Measurements from ENCODE around the gene ACKR3.

Gene ACKR3

DNA sequence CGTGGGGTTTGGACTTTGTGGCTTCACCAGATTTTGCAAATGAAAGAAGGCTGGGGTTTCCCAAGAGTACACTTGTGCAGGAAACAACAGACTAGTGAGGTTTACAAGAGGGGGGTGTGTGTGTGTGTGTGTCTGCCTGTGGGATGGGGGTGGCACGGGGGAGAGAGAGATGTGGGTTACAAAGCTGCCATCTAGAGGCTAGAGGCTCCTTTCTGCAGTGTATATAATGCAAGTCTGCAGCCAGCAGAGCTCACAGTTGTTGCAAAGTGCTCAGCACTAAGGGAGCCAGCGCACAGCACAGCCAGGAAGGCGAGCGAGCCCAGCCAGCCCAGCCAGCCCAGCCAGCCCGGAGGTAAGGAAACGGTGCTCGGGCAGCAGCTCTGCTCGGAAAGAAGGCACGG lies at the start of gene ACKR3:
Gene ACKR3, plus strand, starts transcription at position 253 of the 401 bp plus-strand sequence. CDS start 10,641 bp downstream, outside the sequence.
- TF ChIP-seq POLR2AphosphoS5 (IDR thresholded peaks at IDR 0.05; ENCODE audit: borderline replicate concordance, low read depth, low read length), result no peak
- no peak for TF ChIP-seq FOXP2 (optimal IDR thresholded peaks at IDR 0.05; ENCODE audit: control extremely low read depth, extremely low read length, insufficient read depth)
- no peak for TF ChIP-seq EZH2 (IDR thresholded peaks at IDR 0.05)
- H3K9me3 ChIP-seq (ENCODE audit: low read depth, low read length), result no peaks in the 10 kb centered on the region
- no peak for DNase-seq (ENCODE audit: low read depth, low spot score)
- H3K27ac ChIP-seq, result no peak within 1 kb of the TSS
- peak within 1 kb of the TSS; percentile 68 for H3K4me3 ChIP-seq
- H3K36me3 ChIP-seq (ENCODE audit: insufficient read depth, low read length), result no peaks in the 10 kb centered on the region
- no peak within 1 kb of the TSS for H3K9ac ChIP-seq (ENCODE audit: insufficient read length)

DNA sequence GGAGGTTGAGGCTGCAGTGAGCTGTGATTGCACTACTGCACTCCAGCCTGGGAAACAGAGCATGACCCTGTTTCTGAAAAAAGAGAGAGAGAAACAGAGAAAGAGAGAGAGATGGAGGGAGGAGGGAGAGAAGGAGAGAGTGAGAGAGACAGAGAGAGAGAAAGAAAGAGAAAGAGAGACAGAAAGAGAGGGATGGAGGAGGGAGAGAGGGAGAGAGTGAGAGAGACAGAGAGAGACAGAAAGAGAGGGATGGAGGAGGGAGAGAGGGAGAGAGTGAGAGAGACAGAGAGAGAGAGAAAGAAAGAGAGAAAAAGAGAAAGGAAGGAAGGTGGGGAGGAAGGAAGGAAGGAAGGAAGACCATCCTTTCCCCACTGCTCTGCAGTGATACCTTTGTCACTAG lies 48.1 kb upstream of the ACKR3 start:
- Histone ChIP-seq H3K9ac (ENCODE audit: insufficient read length) (no peak overlapping the region), H3K27ac (no peak overlapping the region), H3K4me3 (no peak overlapping the region), H3K36me3 (ENCODE audit: insufficient read depth, low read length) (no peaks in the 10 kb centered on the region), H3K9me3 (ENCODE audit: low read depth, low read length) (no peaks in the 10 kb centered on the region)
- no peak for DNase-seq (ENCODE audit: low read depth, low spot score)
- TF ChIP-seq EZH2 (IDR thresholded peaks at IDR 0.05), result no peak
- no peak for TF ChIP-seq POLR2AphosphoS5 (IDR thresholded peaks at IDR 0.05; ENCODE audit: borderline replicate concordance, low read depth, low read length)
- no peak for TF ChIP-seq FOXP2 (optimal IDR thresholded peaks at IDR 0.05; ENCODE audit: control extremely low read depth, extremely low read length, insufficient read depth)

DNA sequence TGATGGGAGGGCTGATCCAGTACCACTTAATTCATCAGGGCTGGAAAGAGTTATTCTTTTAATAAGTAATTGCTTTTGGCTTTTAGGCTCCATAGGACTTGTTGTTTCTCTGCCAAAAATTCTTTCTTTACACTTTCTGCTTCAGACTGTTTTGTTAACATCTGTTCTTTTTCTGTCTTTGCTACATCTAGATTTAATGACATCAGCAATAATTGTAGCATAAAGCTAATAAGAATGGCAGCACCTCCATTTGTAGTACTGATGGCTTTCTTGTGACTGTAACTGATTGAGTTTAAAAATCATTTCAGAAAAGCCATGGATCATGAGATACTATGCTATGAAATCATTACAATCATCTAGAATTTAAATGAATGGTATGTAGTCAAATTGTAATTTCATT lies 46.4 kb upstream of the ACKR3 start:
- H3K9ac ChIP-seq (ENCODE audit: insufficient read length), result no peak overlapping the region
- no peak overlapping the region for H3K27ac ChIP-seq
- no peak for DNase-seq (ENCODE audit: low read depth, low spot score)
- H3K9me3 ChIP-seq (ENCODE audit: low read depth, low read length), result no peaks in the 10 kb centered on the region
- H3K36me3 ChIP-seq (ENCODE audit: insufficient read depth, low read length), result no peaks in the 10 kb centered on the region
- no peak overlapping the region for H3K4me3 ChIP-seq
- TF ChIP-seq EZH2 (IDR thresholded peaks at IDR 0.05) (no peak), FOXP2 (optimal IDR thresholded peaks at IDR 0.05; ENCODE audit: control extremely low read depth, extremely low read length, insufficient read depth) (no peak), POLR2AphosphoS5 (IDR thresholded peaks at IDR 0.05; ENCODE audit: borderline replicate concordance, low read depth, low read length) (no peak)

DNA sequence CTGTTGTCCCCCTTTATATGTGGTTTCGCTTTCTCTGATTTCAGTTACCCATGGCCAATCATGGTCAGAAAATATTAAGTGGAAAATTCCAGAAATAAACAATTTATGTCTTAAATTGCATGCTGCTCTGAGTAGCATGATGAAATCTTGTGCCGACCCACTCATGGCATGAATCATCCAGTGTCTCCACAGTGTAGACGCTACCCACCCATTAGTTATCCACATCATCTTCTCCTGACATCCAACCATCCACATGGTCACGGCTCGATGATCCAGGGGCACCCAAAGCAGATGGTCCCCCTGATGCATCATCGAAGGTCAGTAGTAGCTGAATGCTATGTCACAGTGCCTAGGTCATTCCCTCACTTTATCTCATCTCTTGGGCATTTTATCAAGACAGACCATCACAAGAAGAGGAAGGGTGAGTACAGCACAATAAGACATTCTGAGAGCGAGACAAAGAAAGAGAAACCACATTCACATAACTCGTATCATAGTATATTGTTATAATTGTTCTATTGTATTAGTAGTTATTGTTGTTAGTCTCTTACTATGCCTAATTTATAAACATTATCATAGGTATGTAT lies 44.1 kb upstream of the ACKR3 start:
- no peak for TF ChIP-seq FOXP2 (optimal IDR thresholded peaks at IDR 0.05; ENCODE audit: control extremely low read depth, extremely low read length, insufficient read depth)
- TF ChIP-seq POLR2AphosphoS5 (IDR thresholded peaks at IDR 0.05; ENCODE audit: borderline replicate concordance, low read depth, low read length), result no peak
- no peak for TF ChIP-seq EZH2 (IDR thresholded peaks at IDR 0.05)
- DNase-seq (ENCODE audit: low read depth, low spot score), result no peak
- Histone ChIP-seq H3K4me3 (no peak overlapping the region), H3K9ac (ENCODE audit: insufficient read length) (no peak overlapping the region), H3K27ac (no peak overlapping the region), H3K9me3 (ENCODE audit: low read depth, low read length) (no peaks in the 10 kb centered on the region), H3K36me3 (ENCODE audit: insufficient read depth, low read length) (no peaks in the 10 kb centered on the region)

DNA sequence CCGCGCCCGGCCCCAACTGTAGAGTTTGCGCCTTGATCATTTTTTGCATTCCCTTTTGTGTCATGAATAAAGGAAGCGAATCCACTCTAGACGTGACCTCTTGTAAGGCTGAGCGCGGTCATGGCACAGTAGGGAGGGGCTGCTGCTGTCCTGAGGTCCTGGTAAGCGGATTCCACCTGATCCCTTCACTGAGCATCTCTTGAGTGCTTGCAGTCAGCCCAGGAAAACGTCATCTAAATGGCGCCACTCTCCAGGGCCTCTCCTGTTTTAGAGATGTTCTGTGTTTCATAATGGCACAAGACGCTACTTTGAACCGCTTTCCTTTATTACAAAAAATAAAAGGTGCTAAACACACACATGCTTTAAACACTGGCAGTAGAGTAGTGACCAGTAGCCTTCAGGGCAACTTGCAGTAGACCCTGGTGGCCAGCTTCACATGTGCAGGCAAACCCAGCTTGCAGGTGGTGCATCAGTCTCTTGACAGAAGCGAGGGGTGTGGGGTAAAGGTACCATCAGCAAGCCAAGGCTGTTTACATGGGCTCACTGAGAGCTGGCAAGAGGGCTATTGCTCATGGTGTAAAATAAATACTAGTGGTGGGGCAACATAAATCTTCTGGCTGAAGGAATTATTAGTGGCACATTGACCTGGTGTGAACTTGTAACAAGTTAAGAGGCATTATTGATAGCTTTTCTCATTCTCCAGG lies 43.0 kb upstream of the ACKR3 start:
- H3K27ac ChIP-seq, result no peak overlapping the region
- DNase-seq (ENCODE audit: low read depth, low spot score), result no peak
- TF ChIP-seq EZH2 (IDR thresholded peaks at IDR 0.05) (no peak), POLR2AphosphoS5 (IDR thresholded peaks at IDR 0.05; ENCODE audit: borderline replicate concordance, low read depth, low read length) (no peak), FOXP2 (optimal IDR thresholded peaks at IDR 0.05; ENCODE audit: control extremely low read depth, extremely low read length, insufficient read depth) (no peak)
- H3K36me3 ChIP-seq (ENCODE audit: insufficient read depth, low read length), result no peaks in the 10 kb centered on the region
- H3K9ac ChIP-seq (ENCODE audit: insufficient read length), result no peak overlapping the region
- no peak overlapping the region for H3K4me3 ChIP-seq
- no peaks in the 10 kb centered on the region for H3K9me3 ChIP-seq (ENCODE audit: low read depth, low read length)

DNA sequence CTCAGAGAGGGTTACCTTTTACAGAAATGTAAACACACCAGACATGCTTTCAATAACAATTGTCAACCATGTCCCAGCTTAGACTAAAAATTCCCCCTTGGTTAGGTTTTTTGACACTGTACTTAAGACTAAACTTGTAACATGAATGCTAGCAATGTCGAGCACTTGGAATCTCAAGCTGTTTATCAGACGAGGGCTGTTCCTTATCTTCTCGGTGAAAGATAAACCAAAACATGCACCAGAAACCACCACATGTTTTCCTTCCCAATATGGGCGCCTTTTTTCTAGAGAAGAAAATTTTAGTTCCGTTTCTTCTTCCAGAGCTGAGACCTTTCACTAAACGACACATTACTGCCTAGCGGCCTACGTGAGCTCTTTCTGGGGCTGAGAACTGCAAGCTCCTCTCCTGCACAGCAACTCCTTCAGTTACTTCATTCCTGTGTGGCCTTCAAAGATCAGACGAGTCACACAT lies 42.4 kb upstream of the ACKR3 start:
- no peak for TF ChIP-seq EZH2 (IDR thresholded peaks at IDR 0.05)
- no peak for TF ChIP-seq POLR2AphosphoS5 (IDR thresholded peaks at IDR 0.05; ENCODE audit: borderline replicate concordance, low read depth, low read length)
- no peak for TF ChIP-seq FOXP2 (optimal IDR thresholded peaks at IDR 0.05; ENCODE audit: control extremely low read depth, extremely low read length, insufficient read depth)
- no peak for DNase-seq (ENCODE audit: low read depth, low spot score)
- Histone ChIP-seq H3K36me3 (ENCODE audit: insufficient read depth, low read length) (no peaks in the 10 kb centered on the region), H3K9me3 (ENCODE audit: low read depth, low read length) (no peaks in the 10 kb centered on the region), H3K27ac (no peak overlapping the region), H3K9ac (ENCODE audit: insufficient read length) (no peak overlapping the region), H3K4me3 (no peak overlapping the region)

DNA sequence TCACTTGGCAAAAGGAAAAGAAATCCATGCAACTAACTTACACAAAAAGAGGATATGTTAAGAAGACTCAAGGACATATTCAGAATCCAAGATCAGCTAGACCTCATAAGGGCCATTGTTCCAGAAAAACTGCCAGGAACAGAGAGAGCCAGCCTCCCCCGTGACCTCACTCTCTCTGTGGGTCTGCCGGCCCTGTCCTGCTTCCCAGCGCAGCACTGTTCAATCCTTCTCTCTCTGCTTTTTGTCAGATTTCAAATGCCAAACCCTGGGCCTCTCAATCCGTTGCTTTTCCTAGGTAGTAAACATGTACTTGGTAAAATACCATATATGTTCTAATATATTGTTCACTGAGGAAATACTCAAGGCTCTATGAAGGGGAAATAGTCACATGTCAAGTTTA lies 40.0 kb upstream of the ACKR3 start:
- Histone ChIP-seq H3K9ac (ENCODE audit: insufficient read length) (no peak overlapping the region), H3K4me3 (no peak overlapping the region), H3K9me3 (ENCODE audit: low read depth, low read length) (no peaks in the 10 kb centered on the region), H3K27ac (no peak overlapping the region), H3K36me3 (ENCODE audit: insufficient read depth, low read length) (no peaks in the 10 kb centered on the region)
- TF ChIP-seq POLR2AphosphoS5 (IDR thresholded peaks at IDR 0.05; ENCODE audit: borderline replicate concordance, low read depth, low read length) (no peak), EZH2 (IDR thresholded peaks at IDR 0.05) (no peak), FOXP2 (optimal IDR thresholded peaks at IDR 0.05; ENCODE audit: control extremely low read depth, extremely low read length, insufficient read depth) (no peak)
- DNase-seq (ENCODE audit: low read depth, low spot score), result no peak

DNA sequence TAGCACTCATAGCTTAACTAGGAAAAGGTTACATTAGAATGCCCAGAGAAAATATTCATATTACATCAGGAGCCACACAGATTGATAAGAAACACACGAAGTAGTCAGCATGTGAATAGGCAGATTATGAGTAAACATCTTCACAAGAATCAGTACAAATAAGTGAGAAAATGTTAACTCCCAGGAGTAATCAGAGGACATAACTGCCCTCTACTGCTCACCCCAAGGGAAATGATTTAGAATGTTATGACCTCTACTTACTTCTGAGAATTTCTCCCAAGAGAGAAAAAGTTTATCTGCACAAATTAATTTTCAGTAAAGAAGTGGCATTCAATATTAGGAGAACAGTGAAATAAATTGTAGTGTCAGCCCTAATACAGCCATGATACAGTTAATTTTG lies 39.1 kb upstream of the ACKR3 start:
- DNase-seq (ENCODE audit: low read depth, low spot score), result no peak
- H3K4me3 ChIP-seq, result no peak overlapping the region
- H3K9ac ChIP-seq (ENCODE audit: insufficient read length), result no peak overlapping the region
- TF ChIP-seq FOXP2 (optimal IDR thresholded peaks at IDR 0.05; ENCODE audit: control extremely low read depth, extremely low read length, insufficient read depth), result no peak
- no peaks in the 10 kb centered on the region for H3K9me3 ChIP-seq (ENCODE audit: low read depth, low read length)
- no peaks in the 10 kb centered on the region for H3K36me3 ChIP-seq (ENCODE audit: insufficient read depth, low read length)
- no peak overlapping the region for H3K27ac ChIP-seq
